ENCODE results near the gene ABHD4. TPM values are rescaled to one million over a fixed set of nuclear protein-coding genes. Genes with fewer than 3 reads are reported as not detected.
A peak's percentile ranks its signal among the peaks of the same experiment; 100 is the strongest.

ABHD4 gene
- total and polyA plus RNA-seq, 10 of the 15 experiments (the other 5 are each of a cell fraction or from before 2014, with no cell fraction given) = 5.4 to 28.7 (median 10.8) TPM

DNA sequence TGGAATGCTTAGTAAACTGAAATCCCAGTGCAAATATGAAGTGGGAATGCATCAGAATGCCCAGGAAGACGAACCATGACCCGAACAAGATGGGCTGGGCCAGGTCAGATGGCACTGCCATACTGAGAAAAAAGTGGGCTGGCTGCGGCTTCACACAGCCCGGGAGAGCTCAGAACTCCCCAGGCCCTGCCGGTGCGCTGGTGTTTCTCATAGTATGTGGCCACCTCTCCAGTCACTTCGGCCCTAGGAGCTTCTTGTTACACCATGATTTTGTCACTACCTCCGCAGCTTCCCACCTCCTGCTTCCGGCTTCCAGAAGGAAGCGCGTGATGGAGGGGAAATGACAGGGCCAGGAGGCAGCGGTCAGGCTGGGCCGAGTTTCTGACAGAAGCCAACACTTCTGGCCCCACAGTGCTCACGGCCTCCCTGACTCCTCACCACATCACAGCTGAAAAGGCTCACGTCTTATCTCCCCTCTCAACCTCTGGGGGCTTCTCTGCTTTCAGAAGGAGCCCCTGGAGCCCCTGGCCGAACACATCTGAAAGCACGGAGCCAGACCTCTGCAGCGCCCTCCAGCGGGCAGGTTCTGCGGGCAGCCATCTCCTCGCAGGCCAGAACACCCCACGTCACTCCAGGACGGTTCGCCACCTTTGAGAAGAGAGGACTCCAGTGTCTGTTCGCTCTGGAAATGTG, 39.7 kb upstream of the ABHD4 start (continued):
- TF ChIP-seq, protein P1, sequence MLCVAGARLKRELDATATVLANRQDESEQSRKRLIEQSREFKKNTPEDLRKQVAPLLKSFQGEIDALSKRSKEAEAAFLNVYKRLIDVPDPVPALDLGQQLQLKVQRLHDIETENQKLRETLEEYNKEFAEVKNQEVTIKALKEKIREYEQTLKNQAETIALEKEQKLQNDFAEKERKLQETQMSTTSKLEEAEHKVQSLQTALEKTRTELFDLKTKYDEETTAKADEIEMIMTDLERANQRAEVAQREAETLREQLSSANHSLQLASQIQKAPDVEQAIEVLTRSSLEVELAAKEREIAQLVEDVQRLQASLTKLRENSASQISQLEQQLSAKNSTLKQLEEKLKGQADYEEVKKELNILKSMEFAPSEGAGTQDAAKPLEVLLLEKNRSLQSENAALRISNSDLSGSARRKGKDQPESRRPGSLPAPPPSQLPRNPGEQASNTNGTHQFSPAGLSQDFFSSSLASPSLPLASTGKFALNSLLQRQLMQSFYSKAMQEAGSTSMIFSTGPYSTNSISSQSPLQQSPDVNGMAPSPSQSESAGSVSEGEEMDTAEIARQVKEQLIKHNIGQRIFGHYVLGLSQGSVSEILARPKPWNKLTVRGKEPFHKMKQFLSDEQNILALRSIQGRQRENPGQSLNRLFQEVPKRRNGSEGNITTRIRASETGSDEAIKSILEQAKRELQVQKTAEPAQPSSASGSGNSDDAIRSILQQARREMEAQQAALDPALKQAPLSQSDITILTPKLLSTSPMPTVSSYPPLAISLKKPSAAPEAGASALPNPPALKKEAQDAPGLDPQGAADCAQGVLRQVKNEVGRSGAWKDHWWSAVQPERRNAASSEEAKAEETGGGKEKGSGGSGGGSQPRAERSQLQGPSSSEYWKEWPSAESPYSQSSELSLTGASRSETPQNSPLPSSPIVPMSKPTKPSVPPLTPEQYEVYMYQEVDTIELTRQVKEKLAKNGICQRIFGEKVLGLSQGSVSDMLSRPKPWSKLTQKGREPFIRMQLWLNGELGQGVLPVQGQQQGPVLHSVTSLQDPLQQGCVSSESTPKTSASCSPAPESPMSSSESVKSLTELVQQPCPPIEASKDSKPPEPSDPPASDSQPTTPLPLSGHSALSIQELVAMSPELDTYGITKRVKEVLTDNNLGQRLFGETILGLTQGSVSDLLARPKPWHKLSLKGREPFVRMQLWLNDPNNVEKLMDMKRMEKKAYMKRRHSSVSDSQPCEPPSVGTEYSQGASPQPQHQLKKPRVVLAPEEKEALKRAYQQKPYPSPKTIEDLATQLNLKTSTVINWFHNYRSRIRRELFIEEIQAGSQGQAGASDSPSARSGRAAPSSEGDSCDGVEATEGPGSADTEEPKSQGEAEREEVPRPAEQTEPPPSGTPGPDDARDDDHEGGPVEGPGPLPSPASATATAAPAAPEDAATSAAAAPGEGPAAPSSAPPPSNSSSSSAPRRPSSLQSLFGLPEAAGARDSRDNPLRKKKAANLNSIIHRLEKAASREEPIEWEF (IDR thresholded peaks at IDR 0.05; ENCODE audit: insufficient replicate concordance, low read depth, low read length) = peak; percentile 15
- TF ChIP-seq NR2C1 (IDR thresholded peaks at IDR 0.05) (no peak), PML (IDR thresholded peaks at IDR 0.05; ENCODE audit: low read length) (no peak), TARDBP (IDR thresholded peaks at IDR 0.05; ENCODE audit: borderline replicate concordance) (no peak), MXI1 (IDR thresholded peaks at IDR 0.05; ENCODE audit: low read depth, low read length) (no peak), TBL1XR1 (IDR thresholded peaks at IDR 0.05; ENCODE audit: low read depth, low read length) (no peak), STAT1 (conservative IDR thresholded peaks at IDR 0.05) (no peak), TCF12 (IDR thresholded peaks at IDR 0.05; ENCODE audit: low read depth, low read length) (0 out of 2 replicates have a peak, but pooled peaks have one; percentile 28), BHLHE40 (IDR thresholded peaks at IDR 0.05; ENCODE audit: borderline replicate concordance in 1 of 2, low read depth in 2 of 2, low read length in 1 of 2) (peak; percentile 8 to 67; a peak in 2 of 4 replicates), WRNIP1 (IDR thresholded peaks at IDR 0.05; ENCODE audit: borderline replicate concordance, low read depth, low read length) (no peak), NFYB (IDR thresholded peaks at IDR 0.05; ENCODE audit: insufficient read depth, low read depth, low read length) (no peak), TAF1 (IDR thresholded peaks at IDR 0.05; ENCODE audit: borderline replicate concordance, low read depth, low read length) (no peak), ESRRA (IDR thresholded peaks at IDR 0.05; ENCODE audit: low read length) (no peak), NFIC (IDR thresholded peaks at IDR 0.05; ENCODE audit: low read depth, low read length) (no peak), STAT3 (IDR thresholded peaks at IDR 0.05; ENCODE audit: low read depth, low read length) (no peak), CREB1 (IDR thresholded peaks at IDR 0.05; ENCODE audit: low read depth) (no peak)
- TF ChIP-seq, protein P2, sequence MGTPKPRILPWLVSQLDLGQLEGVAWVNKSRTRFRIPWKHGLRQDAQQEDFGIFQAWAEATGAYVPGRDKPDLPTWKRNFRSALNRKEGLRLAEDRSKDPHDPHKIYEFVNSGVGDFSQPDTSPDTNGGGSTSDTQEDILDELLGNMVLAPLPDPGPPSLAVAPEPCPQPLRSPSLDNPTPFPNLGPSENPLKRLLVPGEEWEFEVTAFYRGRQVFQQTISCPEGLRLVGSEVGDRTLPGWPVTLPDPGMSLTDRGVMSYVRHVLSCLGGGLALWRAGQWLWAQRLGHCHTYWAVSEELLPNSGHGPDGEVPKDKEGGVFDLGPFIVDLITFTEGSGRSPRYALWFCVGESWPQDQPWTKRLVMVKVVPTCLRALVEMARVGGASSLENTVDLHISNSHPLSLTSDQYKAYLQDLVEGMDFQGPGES (IDR thresholded peaks at IDR 0.05) = no peak
- TF ChIP-seq, protein P3, sequence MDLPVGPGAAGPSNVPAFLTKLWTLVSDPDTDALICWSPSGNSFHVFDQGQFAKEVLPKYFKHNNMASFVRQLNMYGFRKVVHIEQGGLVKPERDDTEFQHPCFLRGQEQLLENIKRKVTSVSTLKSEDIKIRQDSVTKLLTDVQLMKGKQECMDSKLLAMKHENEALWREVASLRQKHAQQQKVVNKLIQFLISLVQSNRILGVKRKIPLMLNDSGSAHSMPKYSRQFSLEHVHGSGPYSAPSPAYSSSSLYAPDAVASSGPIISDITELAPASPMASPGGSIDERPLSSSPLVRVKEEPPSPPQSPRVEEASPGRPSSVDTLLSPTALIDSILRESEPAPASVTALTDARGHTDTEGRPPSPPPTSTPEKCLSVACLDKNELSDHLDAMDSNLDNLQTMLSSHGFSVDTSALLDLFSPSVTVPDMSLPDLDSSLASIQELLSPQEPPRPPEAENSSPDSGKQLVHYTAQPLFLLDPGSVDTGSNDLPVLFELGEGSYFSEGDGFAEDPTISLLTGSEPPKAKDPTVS (IDR thresholded peaks at IDR 0.05; ENCODE audit: low read depth, low read length) = no peak
- TF ChIP-seq, protein P4, sequence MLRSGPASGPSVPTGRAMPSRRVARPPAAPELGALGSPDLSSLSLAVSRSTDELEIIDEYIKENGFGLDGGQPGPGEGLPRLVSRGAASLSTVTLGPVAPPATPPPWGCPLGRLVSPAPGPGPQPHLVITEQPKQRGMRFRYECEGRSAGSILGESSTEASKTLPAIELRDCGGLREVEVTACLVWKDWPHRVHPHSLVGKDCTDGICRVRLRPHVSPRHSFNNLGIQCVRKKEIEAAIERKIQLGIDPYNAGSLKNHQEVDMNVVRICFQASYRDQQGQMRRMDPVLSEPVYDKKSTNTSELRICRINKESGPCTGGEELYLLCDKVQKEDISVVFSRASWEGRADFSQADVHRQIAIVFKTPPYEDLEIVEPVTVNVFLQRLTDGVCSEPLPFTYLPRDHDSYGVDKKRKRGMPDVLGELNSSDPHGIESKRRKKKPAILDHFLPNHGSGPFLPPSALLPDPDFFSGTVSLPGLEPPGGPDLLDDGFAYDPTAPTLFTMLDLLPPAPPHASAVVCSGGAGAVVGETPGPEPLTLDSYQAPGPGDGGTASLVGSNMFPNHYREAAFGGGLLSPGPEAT (IDR thresholded peaks at IDR 0.05; ENCODE audit: low read depth) = peak; percentile 77
- TF ChIP-seq, protein P5, sequence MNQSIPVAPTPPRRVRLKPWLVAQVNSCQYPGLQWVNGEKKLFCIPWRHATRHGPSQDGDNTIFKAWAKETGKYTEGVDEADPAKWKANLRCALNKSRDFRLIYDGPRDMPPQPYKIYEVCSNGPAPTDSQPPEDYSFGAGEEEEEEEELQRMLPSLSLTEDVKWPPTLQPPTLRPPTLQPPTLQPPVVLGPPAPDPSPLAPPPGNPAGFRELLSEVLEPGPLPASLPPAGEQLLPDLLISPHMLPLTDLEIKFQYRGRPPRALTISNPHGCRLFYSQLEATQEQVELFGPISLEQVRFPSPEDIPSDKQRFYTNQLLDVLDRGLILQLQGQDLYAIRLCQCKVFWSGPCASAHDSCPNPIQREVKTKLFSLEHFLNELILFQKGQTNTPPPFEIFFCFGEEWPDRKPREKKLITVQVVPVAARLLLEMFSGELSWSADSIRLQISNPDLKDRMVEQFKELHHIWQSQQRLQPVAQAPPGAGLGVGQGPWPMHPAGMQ (IDR thresholded peaks at IDR 0.05; ENCODE audit: borderline replicate concordance) = no peak
